SK-N-SH (cell line): ENCODE measurements around the gene TNFRSF21. TPM values are rescaled to one million over a fixed set of nuclear protein-coding genes. Genes with fewer than 3 reads are reported as not detected.

Source experiments
- CTCF ChIA-PET: fragments of 300-600, 350-600 bp; formaldehyde crosslinking; extraction: SDS; loops from one replicate; lab custom pipeline; 2021; lab: Yijun Ruan, JAX
- POLR2A ChIA-PET: fragments of 350-600 bp; sonication (Branson Sonifier 250); formaldehyde crosslinking; extraction: SDS; loops from one replicate; lab custom pipeline; 2020; ENCODE audit warnings: antibody characterized with exemption, inconsistent platforms; lab: Yijun Ruan, JAX
- DNase-seq: peaks from one replicate; pipeline ENCODE4 v3.0.0; 2012
- H2AFZ ChIP-seq: fragments of 200-600 bp; sonication (generic); 2 replicates; pipeline ENCODE4 v1.8.1; 2016; ENCODE audit warnings: antibody characterized with exemption, mild to moderate bottlenecking, low read depth
- H3F3A ChIP-seq: fragments of 200-600 bp; sonication (generic); replicated peaks from 2 replicates; pipeline ENCODE3; 2016; ENCODE audit warnings: antibody characterized with exemption, mild to moderate bottlenecking; ENCODE audit not compliant: insufficient read depth
- H3K27ac ChIP-seq, 2 experiments: fragments of 200-500 bp in 1 of 2; fragments of 200-600 bp in 1 of 2; sonication (Bioruptor generic) in 1 of 2; sonication (generic), shearing (Covaris generic) in 1 of 2; 2 replicates each; pipeline versions ENCODE4 v1.5.1 to v1.6.1; 2014 to 2016; ENCODE audit warnings: low read depth in 2 of 2, inconsistent platforms in 1 of 2, low read length in 1 of 2, mild to moderate bottlenecking in 1 of 2, mixed read lengths in 1 of 2
- H3K27me3 ChIP-seq: fragments of 200-600 bp; sonication (generic), shearing (Covaris generic); 2 replicates; pipeline ENCODE4 v1.6.1; 2016; ENCODE audit warnings: mixed run types; ENCODE audit not compliant: insufficient read depth
- H3K36me3 ChIP-seq, 2 experiments: fragments of 200-500 bp in 1 of 2; fragments of 200-600 bp in 1 of 2; sonication (Bioruptor generic) in 1 of 2; sonication (generic) in 1 of 2; replicated peaks in 1 of 2; 2 replicates each; pipeline versions ENCODE3 to v1.5.1; 2014 to 2016; ENCODE audit warnings: low read length in 1 of 2, mild to moderate bottlenecking in 1 of 2; ENCODE audit not compliant: insufficient read depth in 2 of 2, control insufficient read depth in 1 of 2
- H3K4me1 ChIP-seq, 2 experiments: fragments of 200-500 bp in 1 of 2; fragments of 200-600 bp in 1 of 2; sonication (Bioruptor generic) in 1 of 2; sonication (generic), shearing (Covaris generic) in 1 of 2; 2 replicates each; pipeline versions ENCODE4 v1.5.1 to v1.6.1; 2014 to 2016; ENCODE audit warnings: low read depth in 1 of 2, low read length in 1 of 2, mixed run types in 1 of 2; ENCODE audit not compliant: insufficient read depth in 2 of 2, control insufficient read depth in 1 of 2
- H3K4me2 ChIP-seq: fragments of 200-600 bp; sonication (generic), shearing (Covaris generic); 2 replicates; pipeline ENCODE4 v1.6.1; 2017; ENCODE audit warnings: mixed run types
- H3K4me3 ChIP-seq, 2 experiments: fragments of 200-500 bp in 1 of 2; fragments of 200-600 bp in 1 of 2; sonication (Bioruptor generic) in 1 of 2; sonication (generic), shearing (Covaris generic) in 1 of 2; 2 replicates each; pipeline versions ENCODE4 v1.5.1 to v1.8.1; 2014 to 2016; ENCODE audit warnings: low read depth in 2 of 2, inconsistent platforms in 1 of 2, low read length in 1 of 2, mild to moderate bottlenecking in 1 of 2, mixed read lengths in 1 of 2, moderate library complexity in 1 of 2
- H3K79me2 ChIP-seq: fragments of 200-600 bp; sonication (generic); 2 replicates; pipeline ENCODE4 v1.8.1; 2017; ENCODE audit warnings: mild to moderate bottlenecking; ENCODE audit not compliant: insufficient read depth
- H3K9ac ChIP-seq: fragments of 200-600 bp; sonication (generic); 2 replicates; pipeline ENCODE4 v1.6.1; 2017; ENCODE audit warnings: mixed run types
- H3K9me2 ChIP-seq: fragments of 200-600 bp; sonication (generic); 2 replicates; pipeline ENCODE4 v1.6.1; 2017; ENCODE audit warnings: mixed run types
- H3K9me3 ChIP-seq: fragments of 200-600 bp; sonication (generic); 2 replicates; pipeline ENCODE4 v1.6.1; 2017; ENCODE audit warnings: mixed run types, mild to moderate bottlenecking, moderate library complexity
- H4K20me1 ChIP-seq: fragments of 200-600 bp; sonication (generic); 2 replicates; pipeline ENCODE4 v1.6.1; 2017; ENCODE audit warnings: mild to moderate bottlenecking, mixed run types; ENCODE audit not compliant: insufficient read depth
- CHD2 ChIP-seq: fragments of 150-350 bp; IDR thresholded peaks from 2 replicates; pipeline ENCODE4 v1.6.1; 2018; ENCODE audit warnings: low read length; ENCODE audit not compliant: partially characterized antibody
- CTCF ChIP-seq: fragments of 200-600 bp; sonication (generic); IDR thresholded peaks from 2 replicates; pipeline ENCODE4 v1.6.1; 2017; ENCODE audit warnings: antibody characterized with exemption, mild to moderate bottlenecking, moderate library complexity
- EZH2phosphoT487 ChIP-seq: fragments of 200-600 bp; sonication (generic); IDR thresholded peaks from 2 replicates; pipeline ENCODE4 v1.6.1; 2017; ENCODE audit warnings: low read depth, mixed run types, mild to moderate bottlenecking, antibody characterized with exemption, moderate library complexity, borderline replicate concordance
- FOXM1 ChIP-seq: IDR thresholded peaks from 2 replicates; pipeline ENCODE4 v1.4.0; 2012; ENCODE audit warnings: low read depth, mild to moderate bottlenecking
- GABPA ChIP-seq: IDR thresholded peaks from 2 replicates; pipeline ENCODE4 v1.4.0; 2012; ENCODE audit warnings: low read depth, mild to moderate bottlenecking
- GATA2 ChIP-seq: sonication (generic); formaldehyde crosslinking; IDR thresholded peaks from 2 replicates; pipeline ENCODE4 v1.5.0; 2020; ENCODE audit warnings: mild to moderate bottlenecking, missing genetic modification reagents
- MAX ChIP-seq: IDR thresholded peaks from 2 replicates; pipeline ENCODE4 v1.4.0; 2012; ENCODE audit warnings: low read depth
- MXI1 ChIP-seq: IDR thresholded peaks from 2 replicates; pipeline ENCODE4 v1.6.1; 2012; ENCODE audit warnings: mild to moderate bottlenecking, low read depth, low read length, improper control_type of control experiment
- POLR2AphosphoS5 ChIP-seq: IDR thresholded peaks from 2 replicates; pipeline ENCODE4 v1.6.1; 2012; ENCODE audit warnings: low read depth, low read length
- RCOR1 ChIP-seq: fragments of 150-350 bp; IDR thresholded peaks from 2 replicates; pipeline ENCODE4 v1.6.1; 2017; ENCODE audit warnings: antibody characterized with exemption, low read length
- REST ChIP-seq: IDR thresholded peaks from 2 replicates; pipeline ENCODE4 v1.6.1; 2012; ENCODE audit warnings: mild to moderate bottlenecking, low read depth, low read length, moderate library complexity
- RFX5 ChIP-seq: IDR thresholded peaks from 2 replicates; pipeline ENCODE4 v1.6.1; 2012; ENCODE audit warnings: mild to moderate bottlenecking, improper control_type of control experiment, low read length
- RXRA ChIP-seq: IDR thresholded peaks from 2 replicates; pipeline ENCODE4 v1.4.0; 2012; ENCODE audit warnings: low read depth, mild to moderate bottlenecking, borderline replicate concordance
- SMC3 ChIP-seq: IDR thresholded peaks from 2 replicates; pipeline ENCODE4 v1.6.1; 2012; ENCODE audit warnings: low read depth, low read length, improper control_type of control experiment
- TAF1 ChIP-seq: IDR thresholded peaks from 2 replicates; pipeline ENCODE4 v1.6.1; 2012; ENCODE audit warnings: low read depth, mild to moderate bottlenecking, low read length, moderate library complexity, borderline replicate concordance
- TCF12 ChIP-seq: IDR thresholded peaks from 2 replicates; pipeline ENCODE4 v1.4.0; 2012
- TEAD4 ChIP-seq: IDR thresholded peaks from 2 replicates; pipeline ENCODE4 v1.4.0; 2012; ENCODE audit warnings: mild to moderate bottlenecking, borderline replicate concordance; ENCODE audit not compliant: insufficient read depth
- USF2 ChIP-seq: fragments of 150-350 bp; IDR thresholded peaks from 2 replicates; pipeline ENCODE4 v1.6.1; 2017; ENCODE audit warnings: antibody characterized with exemption, low read length, low read depth, borderline replicate concordance
- YY1 ChIP-seq: IDR thresholded peaks from 2 replicates; pipeline ENCODE4 v1.4.0; 2012; ENCODE audit warnings: low read depth, mild to moderate bottlenecking
- WGBS: methylation state at CpG from one replicate; pipeline ENCODE4 v1.1.6; 2017; ENCODE audit warnings: low lambda C conversion rate; 5-methylcytosine and 5-hydroxymethylcytosine counted together
- polyA plus RNA-seq, 3 experiments: library from polyadenylated mRNA; depleted of rRNA; stranded (reverse); fragments of >200 nt; gene quantifications; 2 replicates each; pipeline ENCODE4 v1.2.3, GENCODE V29; 2012

TNFRSF21 gene
- polyA plus RNA-seq, 1 of the 3 experiments (the other 2 are of a cell fraction), result 9.2 TPM

- no peak for TF ChIP-seq REST
- no peak for TF ChIP-seq SMC3
Observed at GRCh38 chr6:47237196-47237595, 72.5 kb downstream of the TNFRSF21 start (continued).

- H4K20me1 ChIP-seq, result no peaks in the 10 kb centered on the region
- no peaks in the 10 kb centered on the region for H3K79me2 ChIP-seq
- H3K4me3 ChIP-seq, result no peak overlapping the region
- ChIA-PET CTCF (interaction anchor here (1.4 to 2.8 kb wide), 4 partner anchors 12 to 138 kb away, joined by 3 to 14 read pairs (median 8); no protein-coding TSS in a partner anchor), POLR2A (interaction anchor here (0.9 to 1.4 kb wide), 2 partner anchors 10 to 41 kb away, joined by 3 read pairs; no protein-coding TSS in a partner anchor)
- H2AFZ ChIP-seq, result no peak overlapping the region
- H3K9me2 ChIP-seq, result no peaks in the 10 kb centered on the region
- H3K9ac ChIP-seq, result no peak overlapping the region
- peaks cover 0 to 27% of the 10 kb centered on the region in 2 experiments; a peak in 2 of 4 replicates for H3K4me1 ChIP-seq
- H3K9me3 ChIP-seq, result no peaks in the 10 kb centered on the region
- peak; percentile 75 for DNase-seq
- H3K4me2 ChIP-seq, result no peak overlapping the region
- H3K36me3 ChIP-seq, result no peaks in the 10 kb centered on the region
- 57% methylated on average over 8 of the region's 8 CpGs for WGBS
- no peaks in the 10 kb centered on the region for H3F3A ChIP-seq
- H3K27ac ChIP-seq, result peak overlapping the region in 1 of 2 experiments; percentile 81; a peak in 2 of 4 replicates
- no peaks in the 10 kb centered on the region for H3K27me3 ChIP-seq
- TF ChIP-seq RXRA (no peak), MAX (no peak), CHD2 (peak; percentile 37), REST (no peak), RFX5 (no peak), USF2 (no peak), TAF1 (no peak), TEAD4 (no peak), GABPA (no peak), EZH2phosphoT487 (no peak), FOXM1 (no peak), MXI1 (peak; percentile 32; the same call in 1 of the 2 replicates), GATA2 (peak; percentile 72), CTCF (no peak), RCOR1 (no peak; the same call in 1 of the 2 replicates), POLR2AphosphoS5 (no peak), TCF12 (peak; percentile 40), YY1 (no peak)
Observed at GRCh38 chr6:47235964-47236760, 73.5 kb downstream of the TNFRSF21 start.
